ENCODE data around the gene BFAR.

BFAR gene

GRCh38 chr16:14640538-14640937 lies 7.8 kb downstream of the BFAR start:
- Histone ChIP-seq H3K27ac (ENCODE audit: low read depth, low read length, poor library complexity, severe bottlenecking) (no peak overlapping the region), H3K36me3 (ENCODE audit: insufficient read depth, low read length) (peaks cover 58% of the 10 kb centered on the region), H3K4me3 (ENCODE audit: low read depth, low read length, poor library complexity, severe bottlenecking) (no peak overlapping the region), H3K4me2 (ENCODE audit: low read length) (no peak overlapping the region), H3K27me3 (ENCODE audit: insufficient read depth, low read length) (no peaks in the 10 kb centered on the region), H3K79me2 (ENCODE audit: insufficient read depth, low read length) (peaks cover 65% of the 10 kb centered on the region), H3K9me3 (ENCODE audit: low read length) (no peaks in the 10 kb centered on the region), H3K9ac (ENCODE audit: low read length) (no peak overlapping the region), H3F3A (ENCODE audit: insufficient read depth, low read length) (no peaks in the 10 kb centered on the region), H3K9me2 (ENCODE audit: low read depth, low read length) (no peaks in the 10 kb centered on the region), H3K4me1 (ENCODE audit: insufficient read depth, low read length, severe bottlenecking) (no peaks in the 10 kb centered on the region), H4K20me1 (ENCODE audit: insufficient read depth, low read length) (0 out of 2 replicates have a peak, but pooled peaks cover 2% of the 10 kb centered on the region), H2AFZ (ENCODE audit: low read length) (no peak overlapping the region)
- TF ChIP-seq CTCF (IDR thresholded peaks at IDR 0.05; ENCODE audit: low read length) (no peak), EZH2 (IDR thresholded peaks at IDR 0.05; ENCODE audit: borderline replicate concordance, low read length) (no peak)

GRCh38 chr16:14641206-14641605 lies 8.5 kb downstream of the BFAR start:
- Histone ChIP-seq H2AFZ (ENCODE audit: low read length) (no peak overlapping the region), H3K4me1 (ENCODE audit: insufficient read depth, low read length, severe bottlenecking) (no peaks in the 10 kb centered on the region), H3F3A (ENCODE audit: insufficient read depth, low read length) (no peaks in the 10 kb centered on the region), H3K27me3 (ENCODE audit: insufficient read depth, low read length) (no peaks in the 10 kb centered on the region), H3K36me3 (ENCODE audit: insufficient read depth, low read length) (peaks cover 65% of the 10 kb centered on the region), H4K20me1 (ENCODE audit: insufficient read depth, low read length) (0 out of 2 replicates have a peak, but pooled peaks cover 2% of the 10 kb centered on the region), H3K9me2 (ENCODE audit: low read depth, low read length) (no peaks in the 10 kb centered on the region), H3K9me3 (ENCODE audit: low read length) (no peaks in the 10 kb centered on the region), H3K4me3 (ENCODE audit: low read depth, low read length, poor library complexity, severe bottlenecking) (no peak overlapping the region), H3K27ac (ENCODE audit: low read depth, low read length, poor library complexity, severe bottlenecking) (no peak overlapping the region), H3K4me2 (ENCODE audit: low read length) (no peak overlapping the region), H3K9ac (ENCODE audit: low read length) (no peak overlapping the region), H3K79me2 (ENCODE audit: insufficient read depth, low read length) (peaks cover 59% of the 10 kb centered on the region)
- TF ChIP-seq EZH2 (IDR thresholded peaks at IDR 0.05; ENCODE audit: borderline replicate concordance, low read length) (no peak), CTCF (IDR thresholded peaks at IDR 0.05; ENCODE audit: low read length) (no peak)

- H3K79me2 ChIP-seq (ENCODE audit: insufficient read depth, low read length), result peaks cover 57% of the 10 kb centered on the region
- H3K36me3 ChIP-seq (ENCODE audit: insufficient read depth, low read length), result peaks cover 72% of the 10 kb centered on the region
- no peaks in the 10 kb centered on the region for H3K9me2 ChIP-seq (ENCODE audit: low read depth, low read length)
- no peaks in the 10 kb centered on the region for H3K27me3 ChIP-seq (ENCODE audit: insufficient read depth, low read length)
- no peak overlapping the region for H3K4me3 ChIP-seq (ENCODE audit: low read depth, low read length, poor library complexity, severe bottlenecking)
- H3K9me3 ChIP-seq (ENCODE audit: low read length), result no peaks in the 10 kb centered on the region
- no peak overlapping the region for H3K9ac ChIP-seq (ENCODE audit: low read length)
- no peak overlapping the region for H2AFZ ChIP-seq (ENCODE audit: low read length)
- H3K4me1 ChIP-seq (ENCODE audit: insufficient read depth, low read length, severe bottlenecking), result no peaks in the 10 kb centered on the region
- 0 out of 2 replicates have a peak, but pooled peaks cover 2% of the 10 kb centered on the region for H4K20me1 ChIP-seq (ENCODE audit: insufficient read depth, low read length)
- H3K4me2 ChIP-seq (ENCODE audit: low read length), result no peak overlapping the region
- TF ChIP-seq CTCF (IDR thresholded peaks at IDR 0.05; ENCODE audit: low read length), result no peak
- no peak for TF ChIP-seq EZH2 (IDR thresholded peaks at IDR 0.05; ENCODE audit: borderline replicate concordance, low read length)
- no peak overlapping the region for H3K27ac ChIP-seq (ENCODE audit: low read depth, low read length, poor library complexity, severe bottlenecking)
- no peaks in the 10 kb centered on the region for H3F3A ChIP-seq (ENCODE audit: insufficient read depth, low read length)
Measured at GRCh38 chr16:14641926-14642325, 9.2 kb downstream of the BFAR start.
